SK-N-SH treated with all-trans-retinoic acid at 6 μM for 48 hours (cell line): ENCODE data around the gene PPP1R1B.

Source experiments
- ARNTL ChIP-seq: fragments of 450-650 bp; formaldehyde crosslinking; IDR thresholded peaks from 2 replicates; pipeline ENCODE4 v1.5.0; 2020; ENCODE audit warnings: low read depth, mild to moderate bottlenecking, moderate library complexity, borderline replicate concordance
- OSR1 ChIP-seq: fragments of 250-450 bp; sonication (Bioruptor Pico); IDR thresholded peaks from 2 replicates; pipeline ENCODE4 v1.8.0; 2022; ENCODE audit warnings: moderate library complexity, mild to moderate bottlenecking, inconsistent platforms
- TCF4 ChIP-seq: fragments of 250-450 bp; sonication (Bioruptor Pico); IDR thresholded peaks from 2 replicates; pipeline ENCODE4 v1.8.0; 2021; ENCODE audit warnings: mild to moderate bottlenecking, moderate library complexity, borderline replicate concordance
- TOX ChIP-seq: fragments of 250-450 bp; sonication (Bioruptor Pico); IDR thresholded peaks from 2 replicates; pipeline ENCODE4 v1.8.0; 2021; ENCODE audit warnings: mild to moderate bottlenecking, moderate library complexity, borderline replicate concordance

GRCh38 chr17:39602533-39603303 lies 24.0 kb upstream of the PPP1R1B start:
- TF ChIP-seq ARNTL (CRISPR knock-in tag) (no peak), OSR1 (CRISPR knock-in tag) (no peak), TCF4 (no peak), TOX (CRISPR knock-in tag) (no peak)
